HG03196 (cell line): Measurements from ENCODE around the gene CTIF.

Experiments used
- ATAC-seq: cut with Tn5 transposase; IDR thresholded peaks from one replicate; pipeline ENCODE4 v1.9.1; 2021; ENCODE audit not compliant: unreplicated experiment

CTIF gene

DNA sequence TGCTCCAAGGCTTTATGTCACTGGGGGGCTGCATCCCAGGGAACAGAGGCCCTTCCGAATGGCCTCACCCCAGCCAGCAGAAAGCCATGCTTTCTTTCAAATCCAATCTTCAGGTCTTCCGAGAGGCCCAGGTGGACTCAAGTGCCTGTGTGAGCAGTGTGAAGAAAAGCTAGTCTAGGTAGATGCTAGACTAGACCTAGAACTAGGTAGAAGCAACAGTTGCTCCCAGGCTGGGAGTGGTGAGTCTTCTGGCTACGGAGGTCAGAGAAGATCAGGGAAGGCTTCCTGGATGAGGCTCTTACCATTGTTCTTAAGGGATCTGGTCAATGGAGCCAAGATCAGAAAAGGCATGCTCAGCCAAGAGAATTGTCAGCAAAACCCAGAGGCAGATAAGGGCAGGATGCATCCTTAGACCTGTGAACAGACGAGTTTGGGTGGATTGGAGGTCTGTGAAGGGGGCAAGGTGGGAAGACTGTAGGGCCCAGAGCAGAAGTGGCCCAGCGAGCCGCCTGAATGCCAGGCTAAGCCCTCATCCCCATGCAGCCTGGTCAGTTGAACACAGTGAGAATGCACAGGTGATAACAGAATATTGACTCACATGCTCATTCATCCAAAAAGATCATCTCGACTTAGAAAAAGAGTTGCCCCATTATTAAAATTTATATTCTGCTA, 301.1 kb downstream of the CTIF start:
- ATAC-seq = no peak

DNA sequence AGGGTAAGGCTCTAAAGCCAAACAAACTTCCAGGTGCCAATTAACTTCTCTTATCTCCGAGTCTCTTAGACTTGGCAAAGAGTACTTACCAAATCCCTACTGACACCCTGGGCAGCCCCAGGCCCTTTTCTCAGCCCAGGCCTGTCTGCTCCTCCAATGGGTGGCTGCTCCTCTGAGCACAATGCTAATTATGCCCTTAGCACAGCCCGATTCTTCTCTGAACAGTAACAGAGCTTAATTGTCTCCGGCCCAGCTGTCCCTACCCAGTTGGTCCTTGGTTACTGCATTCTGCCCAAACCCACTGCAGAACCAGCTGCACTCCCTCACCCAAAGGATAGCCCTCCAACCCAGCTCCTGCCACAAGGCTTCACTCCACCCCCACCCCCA, 301.7 kb downstream of the CTIF start:
- ATAC-seq = no peak

DNA sequence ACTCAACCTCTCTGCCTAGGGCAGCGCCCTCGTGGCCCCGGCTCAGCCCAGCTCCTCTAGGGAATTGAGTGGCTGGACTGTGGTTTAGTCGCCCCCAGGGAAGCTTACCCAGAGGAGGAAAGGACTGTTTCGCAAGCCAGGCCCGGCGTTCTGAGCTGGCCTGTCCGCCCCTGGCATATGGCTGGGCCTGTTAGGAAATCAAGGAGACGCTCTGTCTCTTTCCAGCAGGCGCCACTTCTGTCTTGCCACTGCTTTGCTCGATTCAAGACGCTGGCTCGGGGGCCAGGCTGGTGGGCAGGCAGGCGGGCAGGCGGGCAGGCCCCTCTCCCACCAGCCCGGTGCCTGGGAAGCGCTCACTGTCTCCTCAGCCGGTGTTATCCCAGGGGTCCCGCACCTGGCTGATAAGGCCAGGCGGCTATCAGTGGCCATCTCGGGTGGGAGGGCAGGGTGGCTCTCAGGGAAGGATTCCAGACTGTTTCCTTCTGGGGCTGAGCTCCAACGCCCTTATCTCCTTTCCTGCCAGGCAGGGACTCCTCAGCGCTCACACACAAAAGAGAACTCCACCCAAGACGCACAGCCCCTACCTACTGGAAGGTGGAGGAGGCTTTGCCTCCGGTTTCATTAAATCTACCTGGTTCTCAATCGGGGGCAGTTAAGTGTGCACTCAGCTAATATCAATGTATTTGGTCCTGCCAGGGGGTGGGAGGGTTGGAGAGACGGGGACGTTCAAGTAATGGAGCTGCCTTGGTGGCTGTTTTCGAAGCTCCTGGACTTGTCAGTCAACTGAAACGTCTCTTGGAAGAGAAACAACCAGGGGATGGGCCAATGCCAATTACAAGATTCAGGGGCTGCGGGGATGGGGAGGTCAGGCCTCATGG, 302.8 kb downstream of the CTIF start:
- ATAC-seq = no peak

DNA sequence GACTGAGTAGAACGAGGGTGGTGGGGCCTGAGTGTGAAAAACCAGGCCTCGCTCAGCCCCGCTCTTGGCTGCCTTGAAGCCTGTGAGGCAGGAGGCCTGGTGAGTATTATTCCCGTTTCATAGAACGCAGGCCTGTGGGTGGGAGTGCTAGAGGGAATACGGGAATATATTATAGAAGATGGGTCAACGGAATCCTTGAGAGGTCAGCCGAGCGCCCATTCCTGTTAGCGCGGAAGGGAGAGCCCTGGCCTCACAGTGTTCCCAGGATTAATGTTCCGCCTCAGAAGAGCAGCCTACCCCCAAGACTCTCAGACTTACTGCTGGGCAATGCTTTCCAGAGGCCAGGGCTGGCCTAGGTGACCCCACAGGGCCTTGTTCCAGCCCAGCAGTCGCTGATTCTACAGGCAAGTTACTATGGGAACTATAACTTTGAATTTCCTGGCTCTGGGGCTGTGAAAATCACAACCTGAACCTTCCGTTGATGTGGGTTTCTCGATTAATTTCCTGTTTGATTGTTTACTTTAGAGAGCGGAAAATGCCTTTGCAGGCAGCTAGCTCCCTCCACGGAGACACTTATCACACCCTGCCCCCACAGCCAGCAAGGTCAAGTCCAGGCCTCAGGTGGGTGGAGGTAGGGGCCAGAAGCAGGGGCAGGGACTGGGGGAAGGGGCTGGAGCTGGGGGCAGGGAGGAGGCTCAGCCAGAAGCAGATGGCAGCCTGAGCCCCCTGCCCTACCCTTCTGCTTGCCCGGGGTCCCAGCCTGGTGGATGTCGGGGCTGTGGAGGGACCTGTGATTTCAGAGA, 303.6 kb downstream of the CTIF start:
- no peak for ATAC-seq

DNA sequence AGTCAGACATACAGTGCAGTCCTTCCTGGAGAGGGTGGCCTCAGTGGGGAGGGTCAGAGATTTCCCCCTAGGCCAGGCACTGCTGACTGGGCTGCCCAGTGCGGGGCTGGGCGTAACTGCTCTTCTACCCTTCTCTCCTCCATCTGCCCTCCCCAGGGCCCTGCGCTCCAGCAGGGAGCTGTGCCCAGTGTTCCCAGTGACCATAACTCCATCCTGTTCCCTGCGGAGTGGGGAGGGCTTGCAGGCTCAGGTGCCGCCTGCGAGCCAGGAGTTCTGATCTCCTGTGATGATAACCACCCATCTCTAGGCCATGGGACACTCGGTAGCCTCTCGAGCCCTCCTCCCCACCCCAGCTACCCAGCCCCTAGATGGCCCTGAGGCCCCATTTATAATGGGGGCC, 304.3 kb downstream of the CTIF start:
- ATAC-seq = no peak

DNA sequence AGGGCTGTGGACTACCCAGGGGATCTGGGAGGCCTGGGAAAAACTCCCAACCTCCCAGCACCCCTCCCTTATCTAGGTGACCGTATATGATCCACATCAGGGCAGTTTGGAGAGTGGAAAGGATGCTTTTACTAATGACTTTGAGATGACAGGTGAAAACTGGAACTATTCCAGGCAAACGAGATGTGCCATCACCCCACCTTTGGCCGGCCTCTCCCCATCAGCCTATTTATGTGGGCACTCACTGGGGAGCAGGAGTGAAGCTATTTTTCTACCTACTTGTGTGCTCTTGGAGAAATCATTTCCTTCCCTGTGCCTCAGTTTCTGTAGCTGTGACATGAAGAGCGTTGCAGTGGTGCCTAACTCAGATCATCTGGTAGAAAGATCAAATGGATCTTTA, 304.8 kb downstream of the CTIF start:
- no peak for ATAC-seq

DNA sequence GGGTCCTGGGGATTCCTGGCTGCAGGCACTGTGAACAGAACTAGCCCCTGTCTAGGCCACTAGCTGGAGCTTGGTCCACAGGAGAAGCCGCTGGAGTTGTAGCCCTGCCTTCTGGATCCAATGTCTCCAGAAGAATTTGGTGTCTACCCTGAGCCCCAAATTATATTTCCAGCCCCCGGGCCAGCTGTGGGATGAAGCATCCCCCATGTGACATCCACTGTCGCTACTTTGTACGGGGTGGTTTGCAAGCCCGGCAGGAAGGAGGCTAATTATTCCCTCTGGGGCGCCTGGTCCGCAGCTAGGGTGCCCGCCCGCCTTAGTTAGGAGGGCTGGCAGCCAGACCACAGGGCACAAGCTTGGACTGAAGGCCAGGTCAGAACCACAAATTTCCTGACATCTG, 305.4 kb downstream of the CTIF start:
- no peak for ATAC-seq

DNA sequence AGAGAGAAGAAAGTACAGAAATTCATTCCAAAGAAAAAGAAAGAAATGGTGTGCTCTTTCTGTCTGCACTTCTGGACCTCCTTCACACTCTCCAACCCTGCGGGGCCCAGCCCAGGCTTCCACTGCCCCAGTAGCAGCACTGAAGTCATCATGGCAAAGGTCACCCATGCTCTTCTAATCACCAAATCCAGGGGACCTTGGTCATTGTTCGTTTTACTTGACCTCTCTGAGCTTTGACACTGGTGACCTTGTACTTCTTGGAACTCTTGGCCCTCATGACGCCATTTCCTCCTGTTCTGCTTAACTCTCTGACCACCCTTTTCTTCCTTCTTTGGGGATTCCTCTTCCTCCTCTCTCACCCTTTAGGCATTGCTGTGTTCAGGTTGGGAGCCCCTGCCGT, 306.3 kb downstream of the CTIF start:
- ATAC-seq = no peak

DNA sequence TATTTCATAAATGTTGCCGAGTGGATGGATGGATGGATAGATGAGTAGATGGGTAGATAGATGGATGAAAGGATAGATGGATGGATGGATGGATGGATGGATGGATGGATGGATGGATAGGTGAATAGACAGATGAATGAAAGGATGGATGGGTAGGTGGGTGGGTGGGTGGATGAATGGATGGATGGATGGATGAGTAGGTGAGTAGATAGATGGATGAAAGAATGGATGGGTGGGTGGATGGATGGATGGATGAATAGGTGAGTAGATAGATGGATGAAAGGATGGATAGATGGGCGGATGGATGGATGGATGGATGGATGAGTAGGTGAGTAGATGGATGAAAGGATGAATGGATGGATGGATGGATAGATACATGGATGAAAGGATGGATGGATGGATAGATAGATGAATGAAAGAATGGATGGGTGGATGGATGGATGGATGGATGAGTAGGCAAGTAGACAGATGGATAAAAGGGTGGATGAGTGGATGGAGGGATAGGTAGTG, 307.6 kb downstream of the CTIF start:
- no peak for ATAC-seq

DNA sequence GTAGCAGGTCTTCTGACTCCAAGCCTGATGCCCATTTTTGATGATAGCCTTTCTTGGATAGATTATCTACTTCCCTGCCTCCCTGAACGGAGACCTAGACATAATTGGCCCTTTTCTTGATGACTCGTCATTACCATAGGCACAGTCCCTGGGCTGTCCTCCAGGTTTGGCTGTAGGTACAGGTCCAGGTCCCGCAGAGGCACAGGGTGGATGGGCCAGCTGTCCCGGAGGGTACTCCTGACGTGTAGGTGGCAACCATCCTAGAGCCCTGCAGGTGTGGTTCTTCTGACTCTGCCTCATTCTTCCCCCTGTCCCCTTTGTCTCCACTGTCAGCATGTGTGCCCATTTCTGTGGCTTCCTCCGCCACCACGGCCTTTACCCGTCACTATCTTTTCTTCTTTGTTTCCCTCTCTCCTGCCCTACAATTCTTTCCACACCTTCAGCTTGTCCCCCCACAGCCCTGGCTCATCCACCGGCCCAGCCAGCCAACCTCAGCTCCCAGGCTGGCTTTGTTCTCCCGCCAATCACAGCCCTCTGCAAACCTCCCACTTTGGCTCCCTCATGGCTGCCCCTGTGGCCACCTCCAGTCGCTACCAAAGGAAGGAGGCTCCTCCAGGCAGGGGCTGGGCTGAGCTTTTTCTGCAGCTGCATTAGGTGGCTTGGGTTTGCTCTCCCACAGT, 309.1 kb downstream of the CTIF start:
- ATAC-seq = no peak

DNA sequence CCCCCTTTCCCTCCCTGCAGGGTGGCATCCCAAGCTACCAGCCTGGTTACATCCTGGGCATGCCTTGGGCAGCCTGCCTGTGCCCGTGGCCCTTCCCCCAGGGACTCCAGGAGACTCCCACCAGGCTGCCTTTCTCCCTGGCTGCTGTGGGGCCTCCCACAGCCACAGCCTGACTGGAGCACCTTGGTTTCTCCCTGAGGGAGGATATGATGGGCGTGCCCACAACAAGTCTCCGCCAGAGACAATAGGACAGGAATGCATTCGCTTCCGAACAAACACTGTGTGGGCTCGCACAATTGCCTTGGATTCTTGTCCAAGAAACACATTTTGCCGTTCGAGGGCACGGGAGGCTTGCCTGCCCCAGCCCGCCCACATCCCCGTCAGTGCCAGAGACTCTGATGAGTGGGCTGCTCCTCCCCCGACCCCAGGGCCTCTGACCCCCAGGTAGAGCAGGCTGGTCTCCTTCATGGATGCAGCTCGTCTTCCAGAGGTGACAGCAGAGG, 309.9 kb downstream of the CTIF start:
- ATAC-seq = no peak

DNA sequence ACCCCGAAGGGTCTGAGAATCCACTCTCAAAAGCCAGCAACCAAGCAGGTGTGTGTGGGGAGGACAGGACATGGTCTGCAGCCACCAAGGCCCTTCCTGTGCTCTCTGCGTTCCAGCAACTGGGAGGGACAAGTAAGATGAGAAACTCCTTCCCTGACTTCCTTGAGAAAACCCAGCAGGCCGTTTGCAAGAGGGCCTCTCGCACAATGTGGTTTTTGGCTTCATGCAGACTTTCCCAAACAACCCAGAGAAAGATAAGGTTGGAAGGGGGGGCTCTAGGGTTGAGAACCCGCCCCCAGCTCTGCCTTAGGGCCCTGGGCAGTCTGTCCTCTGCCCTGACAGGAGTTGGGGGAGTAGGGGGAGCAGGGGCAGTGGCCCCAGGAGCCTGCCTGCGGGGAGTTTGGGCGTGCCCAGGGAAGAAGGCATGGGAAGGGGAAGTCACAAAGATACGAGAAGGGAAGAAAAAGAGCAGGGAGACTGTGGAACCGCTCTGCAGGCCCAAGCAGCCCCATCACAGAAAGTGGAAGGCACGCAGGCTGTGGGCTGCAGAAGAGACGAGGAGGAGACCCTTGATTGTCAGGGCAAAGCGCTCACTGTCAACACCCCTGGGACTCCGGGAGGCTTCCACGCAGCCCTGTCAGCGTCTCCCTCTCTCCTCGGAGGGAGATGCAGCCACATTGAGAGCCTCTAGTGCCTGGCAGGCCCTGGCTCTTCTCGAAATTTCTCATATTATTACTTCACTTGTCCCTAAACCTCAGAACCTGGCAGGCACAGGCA, 312.2 kb downstream of the CTIF start:
- ATAC-seq = no peak

DNA sequence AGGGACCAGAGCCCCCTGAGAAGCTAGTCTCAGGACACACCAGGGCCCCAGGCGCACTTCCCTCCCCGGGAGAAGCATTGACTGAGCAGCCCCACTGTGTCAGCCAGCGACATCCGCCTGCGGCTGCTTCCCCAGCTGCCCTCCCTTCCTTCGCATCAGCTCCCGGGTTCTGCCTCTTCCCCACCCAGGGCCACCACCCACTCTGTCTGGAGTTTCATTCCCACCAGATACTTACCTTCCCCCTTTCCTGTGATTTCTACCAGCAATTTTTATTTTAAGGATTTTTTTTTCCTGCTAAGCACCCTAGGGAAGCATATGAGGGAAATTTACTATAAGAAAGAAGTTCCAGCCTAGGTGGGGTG, 312.7 kb downstream of the CTIF start:
- ATAC-seq = no peak

DNA sequence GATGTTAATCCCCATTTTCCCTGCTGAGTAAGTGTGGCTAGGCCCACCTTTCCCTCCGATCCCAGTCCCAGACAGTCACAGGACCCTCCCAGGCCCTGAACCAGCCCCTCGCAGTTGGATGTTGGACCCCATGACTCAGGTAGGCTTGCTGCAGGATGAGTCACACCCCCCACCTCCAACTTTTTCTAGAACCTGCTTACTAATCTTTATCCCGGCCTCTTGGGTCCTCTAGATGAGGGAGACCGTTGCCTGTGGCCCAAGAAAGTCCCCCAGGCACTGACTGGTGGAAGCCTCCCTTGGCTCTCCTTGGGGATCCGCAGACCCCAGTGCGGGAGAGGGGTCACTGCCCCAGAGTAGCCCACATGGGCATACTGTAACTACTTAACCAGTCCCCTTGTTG, 313.5 kb downstream of the CTIF start:
- ATAC-seq = no peak

DNA sequence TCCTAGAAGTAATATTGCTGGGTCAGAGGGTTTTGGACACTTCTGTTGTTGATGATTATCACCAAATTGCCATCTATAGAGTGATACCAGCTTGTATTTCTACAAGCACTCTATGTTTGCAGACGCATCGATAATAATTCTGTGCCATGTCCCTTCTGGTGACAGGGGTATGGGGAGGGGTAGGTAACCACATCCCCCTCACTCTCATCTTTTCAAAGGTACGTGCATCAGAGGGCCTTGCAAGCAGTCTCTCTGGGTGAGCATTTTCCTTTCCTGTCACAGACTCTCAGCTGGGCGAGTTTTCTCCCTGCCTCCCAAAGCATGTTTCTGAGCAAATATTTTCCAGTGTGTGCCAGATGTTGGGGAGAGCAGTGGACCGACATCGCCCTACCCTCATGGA, 314.0 kb downstream of the CTIF start:
- ATAC-seq = no peak

DNA sequence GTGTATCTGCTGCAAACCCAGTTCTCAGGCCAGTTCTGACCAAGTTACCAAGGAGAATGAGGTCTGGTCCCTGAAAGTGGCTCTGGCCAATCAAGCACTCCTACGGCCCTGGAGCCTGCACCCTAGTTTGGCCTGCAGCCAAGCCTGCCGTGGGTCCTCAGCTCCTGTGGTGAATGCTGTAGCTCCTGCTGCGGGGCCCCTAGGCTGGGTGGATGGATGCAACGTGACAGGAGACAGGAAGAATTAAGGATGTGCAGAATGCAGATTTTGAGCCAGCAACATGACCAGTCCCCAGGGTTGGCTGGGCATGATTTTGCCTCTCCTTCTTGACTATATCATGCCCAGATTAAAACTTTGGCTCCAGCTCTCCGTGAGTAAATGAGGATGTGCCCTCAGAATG, 314.8 kb downstream of the CTIF start:
- ATAC-seq = no peak

DNA sequence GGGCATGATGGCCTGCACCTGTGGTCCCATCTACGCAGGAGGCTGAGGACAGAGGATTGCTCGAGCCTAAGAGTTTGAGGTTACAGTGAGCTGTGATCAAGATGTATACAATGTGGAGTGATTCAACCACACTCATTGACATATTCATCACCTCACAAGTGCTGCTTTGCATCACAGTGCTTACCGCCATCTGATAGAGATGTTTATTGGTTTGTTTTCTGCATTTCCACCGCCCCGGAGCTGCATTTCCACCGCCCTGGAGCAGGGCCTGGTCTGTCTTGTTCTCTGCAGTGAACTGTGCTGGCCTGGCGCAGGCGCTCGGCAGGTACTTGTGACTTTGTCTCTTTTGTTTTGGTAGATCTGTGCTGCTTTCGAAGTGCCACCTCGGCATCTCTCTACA, 315.9 kb downstream of the CTIF start:
- no peak for ATAC-seq

DNA sequence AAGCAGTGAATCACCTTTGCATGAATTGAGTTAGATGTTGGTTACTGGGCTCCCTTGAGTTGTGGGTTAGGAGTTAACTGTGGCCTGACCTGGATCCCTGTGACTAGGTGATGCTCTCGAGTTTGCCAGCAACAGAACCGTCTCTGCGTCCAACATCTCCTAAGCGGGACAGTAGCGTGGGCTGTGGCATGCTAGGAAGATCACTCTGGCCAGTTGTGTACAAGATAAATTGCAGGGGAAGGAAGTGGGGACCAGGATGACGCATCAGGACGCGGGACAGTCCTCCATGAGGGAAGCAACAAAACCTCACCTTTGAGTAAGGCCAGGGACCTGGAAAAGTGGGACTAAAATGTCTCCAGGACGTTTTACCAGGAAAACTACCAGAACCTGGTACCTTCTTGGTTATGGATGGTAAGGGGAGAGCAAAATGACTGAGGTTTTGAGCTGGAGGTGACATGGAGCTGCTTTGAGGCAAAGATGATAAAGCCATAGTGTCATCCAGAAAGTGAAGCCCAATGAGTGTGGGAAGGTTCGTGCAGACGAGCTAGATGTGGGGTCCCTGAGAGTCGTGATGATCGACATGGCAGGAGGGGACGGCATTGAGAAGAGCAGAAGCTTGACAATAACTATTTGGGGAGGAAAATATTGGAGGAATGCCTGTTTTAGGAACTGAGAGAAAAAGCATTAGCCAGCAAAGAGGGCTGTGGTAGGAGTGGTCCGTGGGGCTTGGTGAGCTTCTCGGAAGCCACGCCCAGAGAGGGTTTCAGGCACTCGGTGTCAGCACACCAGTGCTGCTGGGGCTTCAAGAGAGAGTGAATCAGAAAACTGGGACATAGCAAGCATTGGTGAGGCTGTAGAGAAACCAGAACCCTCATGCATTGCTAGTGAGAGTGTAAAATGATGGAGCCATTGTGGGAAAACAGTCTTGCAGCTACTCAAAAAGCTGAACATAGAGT, 316.9 kb downstream of the CTIF start:
- no peak for ATAC-seq
